ENCODE measurements around the gene CD247. TPM values are rescaled to one million over a fixed set of nuclear protein-coding genes. Genes with fewer than 3 reads are reported as not detected.

The CD247 gene
- total and polyA plus RNA-seq, 3 donors from 2014 or later = 0.47 to 2.5 (median 1.1) TPM

DNA sequence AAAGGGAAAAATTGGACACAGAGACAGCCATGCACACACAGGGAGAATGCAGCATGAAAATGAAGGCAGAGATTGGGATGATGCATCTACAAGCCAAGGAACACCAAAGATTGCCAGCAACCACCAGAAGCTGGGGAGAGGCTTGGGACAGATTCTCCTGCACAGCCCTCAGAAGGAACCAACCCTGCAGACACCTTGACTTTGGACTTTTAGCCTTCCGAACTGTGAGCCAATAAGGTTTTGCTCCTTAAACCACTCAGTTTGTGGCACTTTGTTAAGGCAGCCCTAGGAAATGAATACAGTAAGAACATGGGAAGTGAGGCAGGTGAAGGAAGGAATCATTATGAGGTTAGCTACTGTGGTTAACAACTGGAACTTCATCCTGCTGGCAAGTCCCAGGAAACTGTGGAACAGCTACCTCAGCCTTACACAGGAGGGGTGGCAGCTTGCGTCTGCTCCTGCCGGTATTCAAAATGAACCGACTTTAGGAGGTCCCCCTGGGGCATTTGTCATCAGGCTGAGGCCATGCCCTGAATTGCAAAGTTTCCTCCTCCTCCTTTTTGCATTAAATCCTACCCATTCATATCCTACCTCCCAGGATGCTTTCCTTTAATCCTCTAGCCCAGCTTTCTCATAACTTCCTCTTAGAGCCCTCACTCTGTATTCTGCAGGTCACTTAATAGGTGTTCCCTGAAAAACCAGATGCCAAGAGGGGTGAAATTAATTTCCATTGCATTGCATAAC lies 15.4 kb downstream of the CD247 start:
- 69 to 74% methylated on average over 4 of the region's 4 CpGs for WGBS, 2 donors
- H3K9me3 ChIP-seq = no peaks in the 10 kb centered on the region
- no peak for TF ChIP-seq POLR2A (IDR thresholded peaks at IDR 0.05)
- TF ChIP-seq CTCF (IDR thresholded peaks at IDR 0.05) = no peak
- no peaks in the 10 kb centered on the region for H3K4me1 ChIP-seq
- no peaks in the 10 kb centered on the region for H3K36me3 ChIP-seq (ENCODE audit: low read depth, missing control alignments)
- no peak overlapping the region for H3K27ac ChIP-seq
- DNase-seq = no peak
- no peaks in the 10 kb centered on the region for H3K27me3 ChIP-seq
- intact Hi-C loops (cut with DNase I; ENCODE audit: low total_unique reads) = no loop called here
- no peak overlapping the region for H3K4me3 ChIP-seq

GRCh38 chr1:167502192-167502551 lies 16.2 kb downstream of the CD247 start:
- Histone ChIP-seq H3K36me3 (ENCODE audit: low read depth, missing control alignments) (no peaks in the 10 kb centered on the region), H3K9me3 (no peaks in the 10 kb centered on the region), H3K4me3 (no peak overlapping the region), H3K27me3 (no peaks in the 10 kb centered on the region), H3K27ac (no peak overlapping the region), H3K4me1 (no peaks in the 10 kb centered on the region)
- intact Hi-C loops (cut with DNase I; ENCODE audit: low total_unique reads) = no loop called here
- DNase-seq = no peak
- TF ChIP-seq POLR2A (IDR thresholded peaks at IDR 0.05) = no peak
- no peak for TF ChIP-seq CTCF (IDR thresholded peaks at IDR 0.05)
- 72 to 87% methylated on average over 5 of the region's 5 CpGs for WGBS, 2 donors

GRCh38 chr1:167501515-167502191 lies 16.7 kb downstream of the CD247 start:
- WGBS, 2 donors = 55 to 70% methylated on average over 9 to 10 of the region's 10 CpGs

DNA sequence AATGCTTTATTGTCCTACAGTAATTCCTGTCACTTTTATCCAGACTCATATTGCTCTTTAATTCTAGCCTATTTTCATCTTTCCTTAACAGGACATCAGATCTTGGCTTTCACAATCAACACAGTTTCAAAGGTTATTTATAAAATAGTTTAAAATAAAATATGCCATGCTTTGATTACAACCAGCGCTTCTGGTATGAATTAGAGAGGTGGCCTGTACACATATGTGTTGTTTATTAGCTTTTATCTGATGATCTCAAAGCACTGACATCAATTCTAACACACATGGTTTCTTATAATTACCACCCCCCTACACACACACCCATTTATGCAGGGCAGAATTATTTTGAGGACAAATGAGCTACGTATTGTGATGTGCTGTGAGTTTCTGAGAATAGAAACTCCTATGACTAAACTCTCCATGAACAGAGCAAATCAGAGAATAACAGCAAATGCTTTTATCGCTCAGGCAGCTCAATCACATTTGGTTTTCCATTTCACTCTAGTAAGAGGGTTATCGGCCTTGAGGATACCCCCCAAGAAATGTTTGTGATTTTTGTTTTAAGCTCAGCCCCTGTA lies 18.0 kb downstream of the CD247 start:
- Histone ChIP-seq H3K36me3 (ENCODE audit: low read depth, missing control alignments) (no peaks in the 10 kb centered on the region), H3K27me3 (no peaks in the 10 kb centered on the region), H3K4me1 (no peaks in the 10 kb centered on the region), H3K4me3 (no peak overlapping the region), H3K27ac (no peak overlapping the region), H3K9me3 (no peaks in the 10 kb centered on the region)
- no peak for DNase-seq
- intact Hi-C loops (cut with DNase I; ENCODE audit: low total_unique reads) = no loop called here
- WGBS, 2 donors = 91 to 94% methylated on average over 4 of the region's 4 CpGs
- no peak for TF ChIP-seq POLR2A (IDR thresholded peaks at IDR 0.05)
- TF ChIP-seq CTCF (IDR thresholded peaks at IDR 0.05) = no peak

More at GRCh38 chr1:167501515-167502191, 16.7 kb downstream of the CD247 start:
- Histone ChIP-seq H3K4me3 (no peak overlapping the region), H3K27ac (no peak overlapping the region), H3K36me3 (ENCODE audit: low read depth, missing control alignments) (no peaks in the 10 kb centered on the region), H3K9me3 (no peaks in the 10 kb centered on the region), H3K27me3 (no peaks in the 10 kb centered on the region), H3K4me1 (no peaks in the 10 kb centered on the region)
- intact Hi-C loops (cut with DNase I; ENCODE audit: low total_unique reads) = no loop called here
- DNase-seq = no peak
- TF ChIP-seq CTCF (IDR thresholded peaks at IDR 0.05) (no peak), POLR2A (IDR thresholded peaks at IDR 0.05) (no peak)

Data from testis (tissue), 3 donors.